NCI-H526 (cell line): ENCODE results near the gene DDX17.

Source experiments
- DNase-seq, 2 experiments: peaks; one replicate each; lab custom pipeline; 2025; lab: John Stamatoyannopoulos, UW

The DDX17 gene

DNA sequence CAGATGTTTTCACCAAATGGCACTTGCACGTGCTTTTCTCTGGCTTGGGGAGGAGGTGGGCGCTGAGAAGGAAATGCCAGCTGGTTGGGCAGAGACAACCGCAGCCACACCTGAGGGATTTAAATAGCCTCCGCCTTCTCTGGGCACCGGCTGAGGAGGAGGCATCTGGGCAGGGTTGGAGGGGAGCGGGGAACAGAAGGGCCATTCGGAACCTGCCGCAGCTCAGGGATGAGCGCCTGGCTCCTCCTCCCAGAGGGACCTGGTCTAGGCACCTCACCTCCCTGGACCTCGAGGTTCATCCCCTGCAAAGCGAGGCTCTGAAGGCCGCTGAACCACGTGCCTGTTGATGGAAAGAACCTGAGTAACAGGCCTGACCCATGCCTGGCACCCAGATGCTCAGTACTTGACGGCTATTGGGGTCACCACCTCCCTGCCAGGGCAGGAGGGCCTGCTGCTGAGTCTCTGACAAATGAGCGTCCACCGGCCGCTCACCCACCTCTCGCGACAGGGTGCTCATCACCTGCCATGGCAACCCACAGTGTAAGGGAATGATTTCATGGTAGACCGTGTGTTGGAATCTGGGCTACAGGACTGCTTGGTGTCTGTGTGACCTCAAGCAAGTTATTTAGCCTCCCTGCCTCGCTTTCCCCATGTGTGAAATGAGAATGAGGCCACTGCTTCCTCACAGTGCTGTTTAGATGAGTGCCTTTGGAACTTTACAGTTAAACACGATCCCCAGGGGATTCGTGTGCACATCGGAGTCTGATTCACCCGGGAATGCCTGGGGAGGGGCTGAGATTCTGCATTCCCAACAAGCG is 40.2 kb downstream of the DDX17 start:
- DNase-seq = peak; percentile 24 to 60

DNA sequence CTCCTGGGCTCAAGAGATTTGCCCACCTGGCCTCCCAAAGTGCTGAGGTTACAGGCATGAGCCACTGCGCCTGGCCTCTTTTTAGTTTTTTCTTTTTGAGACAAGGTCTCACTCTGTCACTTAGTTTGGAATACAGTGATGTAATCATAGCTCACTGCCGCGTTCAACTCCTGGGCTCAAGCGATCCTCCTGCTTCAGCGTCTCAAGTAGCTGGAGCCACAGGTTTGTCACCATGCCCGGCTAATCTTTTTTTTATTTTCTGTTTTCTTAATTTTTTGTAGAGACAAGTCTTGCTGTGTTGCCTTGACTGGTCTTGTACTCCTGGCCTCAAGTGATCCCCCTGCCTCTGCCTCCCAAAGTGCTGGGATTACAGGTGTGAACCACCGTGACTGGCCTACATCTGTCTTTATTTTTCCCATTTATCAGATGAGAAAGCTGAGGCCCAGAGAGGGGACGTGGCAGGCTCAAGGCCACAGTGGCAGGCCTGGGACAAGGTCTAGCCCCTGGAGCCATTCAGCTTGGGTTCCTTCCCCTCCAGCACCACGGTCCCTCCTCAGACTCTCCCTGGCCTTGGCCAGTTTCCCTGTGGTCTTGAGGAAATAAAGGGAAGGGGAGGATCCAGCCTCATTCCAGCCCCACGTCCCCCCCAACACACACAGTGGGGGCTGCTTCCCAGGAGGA is 41.0 kb downstream of the DDX17 start:
- no peak for DNase-seq

DNA sequence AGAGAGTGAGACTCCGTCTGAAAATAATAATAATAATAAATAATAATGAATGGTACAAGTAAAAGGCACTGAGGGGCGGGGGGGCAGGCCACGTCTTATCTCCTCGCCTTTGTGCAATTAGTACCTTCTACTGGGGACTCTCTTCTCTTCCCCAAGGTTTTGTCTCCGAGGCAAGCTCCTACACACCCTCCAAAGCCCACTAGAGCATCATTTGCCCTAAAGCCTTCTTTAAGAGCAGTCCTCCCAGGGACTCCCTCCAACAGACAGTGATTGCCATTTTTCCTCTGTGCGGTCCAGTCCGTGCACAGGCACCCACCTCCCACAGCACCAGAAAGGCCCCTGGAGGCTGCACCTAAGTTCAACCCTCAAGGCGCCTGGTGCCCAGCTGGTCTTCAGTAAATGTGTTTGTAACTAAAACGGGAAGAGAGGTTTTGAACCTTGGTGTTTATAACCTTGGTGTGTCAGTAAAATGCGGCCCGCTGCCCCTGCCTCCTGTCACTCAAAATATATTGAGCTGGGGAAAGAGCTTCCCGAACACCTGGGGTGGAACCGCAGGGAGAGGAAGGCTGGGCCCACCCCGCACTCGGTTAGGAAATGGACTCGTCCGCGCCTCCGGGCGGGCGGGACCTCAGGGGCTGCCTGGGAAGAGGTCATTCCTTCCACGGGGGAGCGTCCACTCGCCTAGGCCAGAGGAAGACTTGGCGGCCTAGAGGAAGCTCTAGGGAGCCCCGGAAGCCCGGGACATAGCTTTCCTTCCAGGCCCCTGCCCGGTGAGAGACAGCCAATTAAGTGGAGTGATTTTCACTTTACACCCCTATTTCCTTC is 42.9 kb downstream of the DDX17 start:
- DNase-seq = peak; percentile 23 to 77

DNA sequence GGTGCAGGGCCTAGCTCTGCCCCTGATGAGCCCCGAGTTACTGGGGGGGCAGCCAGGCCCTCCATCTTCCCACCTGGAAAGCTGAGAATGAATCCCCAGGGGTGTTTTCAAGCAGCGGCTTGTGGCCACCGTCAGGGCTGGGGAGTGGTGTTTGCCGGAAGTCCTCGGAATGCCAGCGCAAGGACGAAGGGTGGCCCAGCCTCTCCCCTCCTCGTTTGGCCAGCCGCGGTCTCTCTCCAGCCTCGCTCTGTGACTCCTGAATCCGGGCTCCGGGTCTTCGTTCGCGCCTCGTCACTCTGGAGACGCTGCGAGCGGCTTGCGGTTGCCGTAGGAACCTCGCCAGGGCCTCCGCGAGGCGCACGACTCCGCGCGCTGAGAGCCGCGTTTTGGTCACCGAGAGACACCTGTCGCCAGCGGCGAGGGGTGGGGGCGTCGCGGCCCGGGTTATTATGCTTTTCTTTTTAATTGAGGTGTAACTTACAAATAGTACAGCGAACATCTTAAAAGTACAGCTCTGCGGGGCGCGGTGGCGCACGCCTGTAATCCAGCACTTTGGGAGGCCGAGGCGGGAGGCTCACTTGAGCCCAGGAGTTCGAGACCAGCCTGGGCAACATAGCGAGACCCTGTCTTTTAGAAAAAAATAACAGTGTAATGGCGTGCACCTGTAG is 44.6 kb downstream of the DDX17 start:
- DNase-seq = peak; percentile 80 to 95

DNA sequence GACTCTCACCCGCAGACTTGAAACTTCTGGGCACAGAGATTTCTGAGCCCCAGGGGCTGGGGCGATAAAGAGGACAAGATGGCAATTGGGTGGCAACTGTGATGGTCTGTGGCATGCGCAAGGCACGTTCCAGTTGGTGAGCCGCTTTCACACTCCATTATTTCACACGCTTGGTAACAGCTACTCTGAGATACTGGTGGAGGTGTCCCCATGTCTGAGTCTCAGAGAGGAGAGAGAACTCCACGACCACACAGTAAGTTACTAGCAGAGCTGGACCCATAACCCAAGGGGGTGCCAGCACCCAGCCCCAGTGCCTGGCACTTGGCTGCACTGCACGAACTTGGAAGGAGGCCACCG is 45.1 kb downstream of the DDX17 start:
- peak in 1 of 2 experiments; percentile 57 for DNase-seq

DNA sequence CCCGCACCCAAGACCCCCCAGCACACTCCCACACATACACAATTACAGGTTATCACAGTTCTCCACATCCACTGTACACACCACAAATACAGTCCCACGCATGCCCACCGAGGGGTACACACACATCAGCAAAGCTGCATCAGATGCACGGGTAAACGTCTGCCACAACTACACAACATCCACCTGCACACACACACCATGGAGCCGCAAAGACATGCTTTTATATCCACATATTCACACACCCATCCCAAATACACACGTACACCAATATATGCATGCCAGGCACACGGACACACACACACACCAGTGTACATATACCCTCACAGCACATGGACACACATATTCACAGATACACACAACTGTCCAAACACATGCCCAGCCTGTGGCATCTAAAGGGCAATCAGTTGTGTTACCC is 45.7 kb downstream of the DDX17 start:
- no peak for DNase-seq

DNA sequence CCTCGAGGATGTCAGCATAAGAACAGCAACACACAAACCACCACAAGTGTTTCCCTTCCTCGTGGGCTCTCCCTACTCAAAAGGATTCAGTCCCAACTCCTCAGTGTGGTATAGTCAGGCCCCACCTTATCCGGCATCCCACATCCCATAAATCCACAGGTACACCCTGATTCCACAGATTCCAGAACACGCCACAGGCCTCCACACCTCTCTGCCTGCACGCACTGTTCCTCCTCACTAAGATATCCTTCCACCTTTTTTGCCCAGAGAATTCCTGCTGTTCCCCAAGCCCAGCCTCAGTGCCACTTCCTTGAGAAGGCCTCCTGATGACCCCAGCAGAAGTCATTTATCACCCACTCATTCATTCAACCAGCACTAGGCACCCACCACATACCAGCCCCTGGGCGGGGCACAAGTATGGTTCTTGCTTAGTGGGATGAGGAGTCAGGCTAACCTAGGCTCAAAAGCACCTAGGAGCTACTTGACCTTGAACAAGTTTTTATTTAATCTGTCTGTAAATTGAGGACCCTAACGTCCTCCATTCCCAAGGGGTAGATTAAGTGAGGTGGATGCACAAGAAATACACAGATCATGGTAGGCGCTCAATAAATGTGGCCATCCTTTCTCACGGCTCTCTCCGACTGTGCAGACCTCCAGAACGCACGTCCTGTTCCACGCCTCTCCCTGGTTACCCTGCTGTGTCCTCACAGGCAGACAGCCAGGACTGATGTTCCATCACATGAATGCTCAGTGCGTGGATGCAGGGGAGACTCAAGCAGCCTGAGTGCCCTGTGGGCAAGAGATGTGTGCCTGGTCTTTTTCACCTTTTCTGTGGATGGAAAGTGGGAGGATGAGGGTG is 49.0 kb downstream of the DDX17 start:
- no peak for DNase-seq

DNA sequence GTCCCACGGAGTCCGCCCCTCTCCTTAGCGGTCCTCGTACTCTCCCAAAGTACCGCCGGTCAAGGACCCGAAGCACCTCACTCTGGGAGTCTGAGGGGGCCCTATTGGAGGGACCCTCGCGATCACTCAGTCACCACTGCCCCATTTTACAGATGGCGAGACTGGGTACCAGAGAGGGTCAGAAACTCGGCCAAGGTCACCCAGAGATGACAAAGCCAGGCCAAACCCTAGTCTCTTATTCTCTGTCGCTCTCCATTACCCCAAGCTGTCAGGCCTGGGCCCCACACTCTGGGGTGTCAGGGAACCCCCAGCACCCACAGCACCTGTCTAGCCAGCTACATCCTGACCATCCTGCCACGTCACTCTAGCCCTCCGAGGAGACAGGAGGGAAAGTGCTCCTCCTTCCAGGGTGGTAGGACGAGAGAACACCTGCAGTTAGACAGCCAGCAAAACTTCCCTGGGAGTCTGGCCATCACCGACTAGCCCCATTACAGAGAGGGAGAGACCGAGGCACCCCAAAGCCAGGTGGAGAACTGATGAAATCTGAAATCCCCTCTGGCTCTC is 49.8 kb downstream of the DDX17 start:
- DNase-seq = no peak

DNA sequence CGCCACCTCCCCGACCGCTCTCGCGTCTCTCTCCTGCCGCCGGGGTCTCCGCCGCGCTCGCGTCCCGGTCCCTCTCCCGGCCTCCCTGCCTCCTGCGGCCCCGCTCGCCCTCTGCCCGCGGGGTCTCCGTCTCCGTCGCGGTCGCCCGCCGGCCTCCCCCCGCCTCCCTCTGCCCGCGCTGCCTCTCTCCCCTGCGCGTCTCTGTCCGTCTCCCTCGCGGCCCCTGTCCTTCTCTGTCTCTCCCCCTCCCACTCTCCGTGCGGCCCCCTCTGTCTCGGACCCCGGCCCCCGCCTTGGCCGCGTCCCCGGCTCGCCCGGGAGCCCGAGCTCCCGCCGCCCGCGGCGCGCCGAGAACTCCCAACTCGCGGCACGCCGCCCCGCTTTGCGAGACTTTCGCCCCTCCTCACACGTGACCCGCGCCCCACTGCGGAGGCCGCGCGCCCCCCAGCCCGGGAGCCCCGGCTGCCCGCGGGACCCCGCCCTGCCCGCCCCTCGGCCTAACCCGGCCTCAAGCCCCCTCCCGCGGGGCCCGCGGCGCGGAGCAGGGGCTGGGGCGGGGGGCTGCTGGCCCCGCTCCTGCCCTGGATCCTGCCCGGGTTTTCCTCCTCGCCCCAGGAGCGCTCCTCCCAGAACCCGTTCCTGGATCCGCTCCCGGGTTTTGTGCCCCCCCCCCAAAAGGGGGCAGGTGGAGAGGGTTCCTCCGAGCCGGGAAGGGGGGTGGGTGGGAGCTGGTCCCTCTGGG is 50.4 kb downstream of the DDX17 start:
- DNase-seq = peak in 1 of 2 experiments; percentile 67

DNA sequence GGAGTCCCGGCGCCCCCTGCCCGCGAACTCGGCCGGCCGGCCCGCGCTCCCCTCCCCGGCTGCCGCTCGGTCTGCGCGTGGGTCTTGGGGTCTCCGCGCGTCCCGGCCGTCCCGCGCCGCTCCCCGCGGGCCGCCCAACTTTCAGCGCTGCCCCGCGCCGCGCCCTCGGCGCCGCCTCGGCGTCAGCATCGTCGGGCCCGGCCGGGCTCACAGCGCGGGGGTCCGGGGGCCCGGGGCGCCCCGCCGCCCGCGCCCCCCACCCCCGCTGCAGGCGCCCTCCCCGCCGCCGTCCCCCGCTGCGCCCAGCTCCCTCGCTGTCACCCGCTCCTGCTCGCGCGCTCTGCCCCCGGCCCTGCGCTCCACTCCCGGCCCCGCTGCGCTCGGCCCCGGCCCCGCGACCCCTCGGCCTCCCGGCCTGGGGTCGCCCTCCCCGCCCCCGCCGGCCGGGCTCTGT is 51.0 kb downstream of the DDX17 start, which contains the start of gene KCNJ4:
TSS of gene KCNJ4 (minus strand) at position 124 of the 454 bp plus-strand sequence. CDS start 27,067 bp downstream, outside the sequence.
- DNase-seq = no peak

DNA sequence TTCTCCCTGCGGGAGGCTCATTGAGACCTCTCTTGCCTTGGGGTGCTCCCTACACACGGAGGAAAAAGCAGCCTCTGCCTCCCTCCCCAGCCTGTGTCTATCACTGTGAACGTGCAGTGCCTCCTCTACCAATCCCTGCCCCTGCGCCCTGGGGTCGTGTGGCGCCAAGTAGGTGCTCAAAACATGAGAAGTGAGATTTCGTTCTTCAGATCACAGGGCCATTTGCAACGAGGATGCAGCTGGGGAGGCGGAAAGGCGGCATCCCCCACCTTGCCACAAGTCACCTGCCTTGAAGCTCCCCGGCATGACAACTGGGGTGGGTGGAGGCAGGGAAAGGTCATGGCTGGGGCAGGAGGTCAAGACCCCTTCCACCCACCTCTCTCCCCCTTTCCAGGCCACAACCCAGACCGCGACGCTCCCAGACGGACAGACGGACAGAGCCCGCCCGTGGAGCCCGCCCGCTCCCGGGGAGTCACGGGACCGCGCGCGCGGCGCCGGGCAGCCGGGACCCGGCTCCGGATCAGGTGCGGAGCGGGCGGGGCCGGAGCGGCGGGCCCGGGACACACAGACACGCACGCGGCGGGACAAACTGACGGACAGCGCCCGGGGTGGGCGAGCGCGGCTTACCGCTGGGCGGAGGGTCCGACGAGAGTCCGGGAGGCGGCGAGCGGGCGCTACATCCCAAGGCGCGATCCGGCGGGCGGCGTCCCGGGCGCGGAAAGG is 51.6 kb downstream of the DDX17 start:
- peak in 1 of 2 experiments; percentile 48 for DNase-seq

DNA sequence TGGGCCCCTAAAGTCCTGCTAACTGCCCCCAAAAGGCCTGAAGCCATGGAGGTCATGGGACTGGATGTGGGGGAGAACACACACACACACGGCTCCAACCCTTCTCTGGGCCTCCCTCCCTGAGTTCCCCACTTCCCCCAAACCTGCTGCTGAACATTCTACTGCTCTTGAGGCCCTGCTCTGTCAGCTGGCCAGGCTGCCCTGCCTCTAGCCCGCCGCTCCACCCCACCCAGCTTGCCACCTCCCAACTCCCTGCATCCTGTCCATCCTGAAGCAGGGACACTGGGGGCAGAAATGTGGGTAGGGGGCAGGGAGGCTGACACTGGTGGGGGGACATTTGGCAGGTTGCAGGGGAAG is 52.1 kb downstream of the DDX17 start:
- DNase-seq = no peak

DNA sequence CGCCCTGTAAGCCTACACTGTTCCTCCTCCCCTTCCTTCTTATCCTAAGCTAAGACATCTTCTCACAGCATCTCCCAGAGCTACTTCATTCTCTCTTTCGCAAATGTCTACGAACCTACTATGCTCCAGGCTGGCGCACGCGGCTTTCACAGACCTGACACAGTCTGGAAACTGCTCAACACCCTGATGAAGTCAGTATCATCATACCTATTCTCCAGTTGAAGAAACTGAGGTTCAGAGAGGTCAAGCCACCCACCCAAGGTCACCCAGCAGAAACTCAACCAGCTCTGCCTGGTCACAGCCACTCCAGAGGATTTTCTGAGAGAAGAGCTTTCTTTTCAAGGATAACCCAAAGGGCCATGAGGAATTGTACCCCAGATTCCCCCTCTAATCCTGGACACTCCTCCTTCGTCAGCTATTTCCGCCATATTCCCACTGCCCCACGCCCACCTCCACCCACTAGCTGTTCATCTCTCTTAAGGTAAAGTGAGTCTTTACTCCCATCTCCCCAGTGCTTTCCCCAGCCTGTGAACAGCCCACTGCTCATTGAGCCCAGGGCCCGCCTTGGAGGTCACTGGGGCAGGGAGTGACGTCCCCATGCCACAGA is 52.9 kb downstream of the DDX17 start:
- DNase-seq = no peak

DNA sequence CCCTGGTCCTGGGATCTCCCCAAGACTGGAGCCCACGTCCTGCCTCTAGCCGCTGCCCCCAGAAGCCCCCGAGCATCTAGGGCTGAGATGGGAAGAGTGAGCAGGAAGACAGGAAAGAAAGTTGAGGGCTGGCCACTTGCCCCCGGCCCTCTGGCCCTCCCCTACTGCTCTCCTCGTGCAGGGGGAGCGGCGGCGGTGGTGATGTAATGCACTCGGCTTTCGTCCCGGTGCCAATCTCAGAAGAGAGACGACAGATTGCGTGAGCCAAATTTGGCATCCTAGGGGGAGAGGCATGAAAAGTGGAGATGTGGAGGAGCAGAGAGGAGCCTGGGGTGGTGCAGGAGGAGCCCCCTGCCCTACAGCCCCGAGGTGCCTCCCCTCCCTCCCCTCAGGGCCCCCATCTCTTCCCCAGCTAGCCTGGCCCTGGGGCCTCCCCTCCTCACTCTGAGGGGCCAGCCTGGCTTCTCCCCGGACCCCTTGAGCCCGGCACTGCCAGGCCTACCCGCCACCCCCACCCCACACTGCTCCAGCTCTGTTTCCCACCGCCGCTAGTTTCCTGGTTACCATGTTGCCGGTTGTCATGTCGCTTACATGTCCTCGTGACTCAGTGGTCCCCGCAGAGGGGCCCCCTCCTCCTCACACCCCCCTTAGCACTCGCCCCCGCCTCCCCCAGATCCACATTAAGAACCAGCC is 53.6 kb downstream of the DDX17 start:
- no peak for DNase-seq

DNA sequence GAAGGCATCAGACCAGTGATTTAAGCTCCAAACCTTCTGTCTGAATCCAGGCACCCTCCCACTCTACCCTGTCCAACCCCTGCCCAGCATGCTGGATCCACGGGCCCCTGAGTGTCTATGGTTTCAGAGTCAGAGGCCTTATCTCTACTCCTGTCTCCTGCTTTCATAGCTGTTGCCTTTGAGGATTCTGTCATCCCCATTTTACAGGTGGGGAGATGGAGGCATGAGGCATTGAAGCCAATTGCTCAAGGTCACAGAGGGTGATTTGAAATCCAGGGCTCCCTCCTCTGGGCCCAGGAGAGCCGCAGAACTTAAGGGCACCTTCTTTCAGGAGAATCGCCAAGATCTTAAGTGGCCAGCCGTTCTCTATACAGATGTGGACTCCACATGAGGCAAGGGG is 54.2 kb downstream of the DDX17 start:
- no peak for DNase-seq

DNA sequence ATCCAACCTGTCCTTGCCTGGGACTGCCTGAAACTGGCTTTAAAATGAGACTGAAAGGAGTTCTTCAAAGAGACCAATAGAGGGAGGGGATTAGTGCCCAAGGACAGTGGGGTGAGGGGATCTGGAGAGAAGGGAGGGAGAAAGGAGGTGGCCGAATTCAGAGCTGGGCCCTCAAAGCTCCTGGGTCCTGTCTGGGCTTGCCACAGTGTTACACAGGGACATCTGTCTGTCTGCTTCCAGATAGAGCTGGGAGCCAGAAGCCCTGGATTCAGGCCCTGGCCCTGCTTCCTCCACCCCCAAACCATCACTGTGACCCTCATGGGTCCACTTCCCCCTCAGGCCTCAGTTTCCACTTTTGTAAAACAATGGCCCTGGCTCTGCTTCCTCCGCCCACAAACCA is 54.7 kb downstream of the DDX17 start:
- no peak for DNase-seq

DNA sequence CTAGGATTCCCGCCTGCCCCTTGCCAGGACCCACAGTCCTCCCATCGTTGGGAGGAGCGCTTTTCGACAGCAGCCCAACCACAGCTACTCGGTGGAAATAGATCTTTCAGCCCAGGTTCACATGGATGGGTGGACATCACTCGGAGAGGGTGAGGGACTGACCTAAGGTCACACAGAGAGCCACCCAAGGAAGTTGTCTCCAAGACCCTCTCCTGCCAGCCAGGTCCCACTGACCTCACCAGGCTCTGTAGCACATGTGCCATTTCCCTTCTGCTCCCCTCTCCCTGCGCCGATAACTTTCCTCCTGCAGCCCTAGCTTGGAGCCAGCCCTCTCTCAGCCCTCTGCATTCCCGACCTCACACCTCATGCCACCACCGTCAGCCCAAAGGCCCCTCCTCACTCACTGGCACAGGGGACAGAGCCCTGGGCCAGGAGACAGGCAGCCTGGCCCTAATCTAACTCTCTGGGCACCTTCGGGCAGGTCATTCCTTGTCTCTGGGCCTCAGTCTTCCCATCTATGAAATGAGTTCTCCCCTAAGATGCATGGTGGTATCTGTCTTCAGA is 55.8 kb downstream of the DDX17 start:
- DNase-seq = no peak

DNA sequence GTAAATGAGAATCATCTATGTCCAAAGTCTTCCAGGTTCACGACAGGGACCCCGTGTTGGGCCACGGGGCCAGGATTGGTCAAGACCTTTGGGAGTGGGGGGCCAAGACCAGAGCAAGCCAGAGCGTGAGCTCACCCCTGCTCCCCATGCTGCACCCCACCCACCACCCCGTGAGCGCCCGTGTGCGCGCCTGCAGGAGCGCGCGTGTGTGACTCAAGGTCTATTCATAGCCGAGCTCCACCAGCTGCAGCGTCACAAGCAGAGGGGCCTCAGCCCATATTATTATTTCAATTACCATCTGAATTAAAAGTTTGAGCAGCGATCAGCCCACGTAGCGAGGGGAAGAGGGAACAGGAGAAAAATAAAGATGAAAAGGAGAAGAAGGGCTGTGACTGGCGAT is 56.3 kb downstream of the DDX17 start:
- no peak for DNase-seq
